Measurements from ENCODE around the gene GARIN5B. TPM values are rescaled to one million over a fixed set of nuclear protein-coding genes. Genes with fewer than 3 reads are reported as not detected.
A peak's percentile ranks its signal among the peaks of the same experiment; 100 is the strongest.

GARIN5B gene
- total and polyA plus RNA-seq, 7 donors = not detected

GRCh38 chr19:55347442-55348009 lies 15.5 kb downstream of the GARIN5B start:
- H3K9me3 ChIP-seq = no peaks in the 10 kb centered on the region
- TF ChIP-seq CTCF (IDR thresholded peaks at IDR 0.05) (no peak), POLR2AphosphoS5 (IDR thresholded peaks at IDR 0.05) (no peak), POLR2A (IDR thresholded peaks at IDR 0.05) (no peak), EP300 (IDR thresholded peaks at IDR 0.05) (no peak)

GRCh38 chr19:55346725-55347441 lies 16.2 kb downstream of the GARIN5B start:
- Histone ChIP-seq H3K36me3 (peaks cover 0 to 36% (median 18%) of the 10 kb centered on the region in 4 donors), H3K4me1 (peaks cover 0 to 4% (median 2%) of the 10 kb centered on the region in 4 donors), H3K4me3 (no peak overlapping the region), H3K27ac (no peak overlapping the region), H3K9me3 (no peaks in the 10 kb centered on the region), H3K27me3 (peaks cover 4 to 23% (median 16%) of the 10 kb centered on the region in 3 donors)
- 92 to 94% methylated on average over 41 of the region's 41 CpGs for WGBS, 2 donors
- intact Hi-C loops (cut with DNase I) = no loop called here
- TF ChIP-seq CTCF (IDR thresholded peaks at IDR 0.05) = no peak
- no peak for DNase-seq

More at GRCh38 chr19:55347442-55348009, 15.5 kb downstream of the GARIN5B start:
- Histone ChIP-seq H3K27me3 (peaks cover 9 to 29% (median 22%) of the 10 kb centered on the region in 3 donors), H3K36me3 (peaks cover 0 to 30% (median 14%) of the 10 kb centered on the region in 4 donors), H3K4me3 (no peak overlapping the region), H3K4me1 (no peaks in the 10 kb centered on the region), H3K27ac (no peak overlapping the region)
- no peak for DNase-seq
- 90 to 91% methylated on average over 10 of the region's 10 CpGs for WGBS, 2 donors
- intact Hi-C loops (cut with DNase I) = no loop called here

GRCh38 chr19:55345818-55346724 lies 17.0 kb downstream of the GARIN5B start:
- H3K4me1 ChIP-seq = peaks cover 0 to 12% (median 8%) of the 10 kb centered on the region in 4 donors
- H3K36me3 ChIP-seq = peaks cover 0 to 39% (median 18%) of the 10 kb centered on the region in 4 donors
- peaks cover 0 to 15% (median 10%) of the 10 kb centered on the region in 3 donors for H3K27me3 ChIP-seq
- H3K9me3 ChIP-seq = no peaks in the 10 kb centered on the region
- WGBS, 2 donors = 78 to 88% methylated on average over 43 of the region's 43 CpGs
- intact Hi-C loops (cut with DNase I) = no loop called here
- DNase-seq = no peak
- H3K4me3 ChIP-seq = no peak overlapping the region
- peak overlapping the region in 1 of 4 donors; percentile 28 for H3K27ac ChIP-seq
- TF ChIP-seq POLR2A (IDR thresholded peaks at IDR 0.05) (no peak), POLR2AphosphoS5 (IDR thresholded peaks at IDR 0.05) (no peak), EP300 (IDR thresholded peaks at IDR 0.05) (no peak), CTCF (IDR thresholded peaks at IDR 0.05) (no peak)

GRCh38 chr19:55345101-55345817 lies 17.8 kb downstream of the GARIN5B start:
- no peak for DNase-seq
- Histone ChIP-seq H3K36me3 (peaks cover 0 to 39% (median 18%) of the 10 kb centered on the region in 4 donors), H3K27me3 (peaks cover 0 to 6% (median 2%) of the 10 kb centered on the region in 3 donors), H3K9me3 (no peaks in the 10 kb centered on the region), H3K27ac (peak overlapping the region in 1 of 4 donors; percentile 20), H3K4me1 (peaks cover 0 to 20% (median 16%) of the 10 kb centered on the region in 4 donors), H3K4me3 (no peak overlapping the region)
- WGBS, 2 donors = 84 to 88% methylated on average over 22 of the region's 22 CpGs
- no peak for TF ChIP-seq CTCF (IDR thresholded peaks at IDR 0.05)
- TF ChIP-seq POLR2A (IDR thresholded peaks at IDR 0.05) = no peak
- TF ChIP-seq EP300 (IDR thresholded peaks at IDR 0.05) = no peak
- no peak for TF ChIP-seq POLR2AphosphoS5 (IDR thresholded peaks at IDR 0.05)
- intact Hi-C loops (cut with DNase I) = no loop called here
